ENCODE results near the gene CXCR6.

DNA sequence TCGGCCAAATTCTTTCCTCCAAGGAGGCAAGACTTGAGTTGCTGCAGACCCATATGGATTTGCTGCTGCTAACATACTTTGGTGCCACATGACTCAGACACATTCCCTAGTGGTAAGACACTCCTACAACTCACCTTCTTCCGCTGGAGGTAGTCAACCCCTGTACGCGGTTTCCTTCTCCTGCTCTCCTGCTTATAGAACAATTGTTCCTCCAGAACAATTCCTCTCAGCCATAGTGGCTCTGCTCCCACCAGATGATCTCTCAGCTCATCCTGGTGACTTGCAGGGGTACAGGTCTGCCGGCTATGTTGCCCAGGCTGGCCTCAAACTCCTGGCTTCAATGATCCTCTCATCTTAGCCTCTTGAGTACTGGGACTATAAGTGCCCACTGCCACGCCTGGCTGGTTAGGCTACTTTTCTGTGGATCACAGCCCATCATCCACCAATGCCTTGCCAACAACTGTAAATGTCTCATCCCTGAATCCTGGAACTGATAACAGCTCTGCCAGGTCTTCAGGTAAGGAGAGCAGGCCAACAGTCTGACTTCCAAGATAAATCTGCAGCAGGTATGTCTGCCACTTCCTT is 2.4 kb upstream of the CXCR6 start:
- TF ChIP-seq EZH2phosphoT487 (IDR thresholded peaks at IDR 0.05; ENCODE audit: insufficient read depth, low read depth) (no peak), EZH2 (IDR thresholded peaks at IDR 0.05; ENCODE audit: insufficient read depth, poor library complexity, severe bottlenecking) (no peak)

All from GM23248 (cell line).